ENCODE data around the gene FBXO38. TPM values are rescaled to one million over a fixed set of nuclear protein-coding genes. Genes with fewer than 3 reads are reported as not detected.

The FBXO38 gene
- total RNA-seq, 1 donor from 2014 or later, result 51.5 TPM

DNA sequence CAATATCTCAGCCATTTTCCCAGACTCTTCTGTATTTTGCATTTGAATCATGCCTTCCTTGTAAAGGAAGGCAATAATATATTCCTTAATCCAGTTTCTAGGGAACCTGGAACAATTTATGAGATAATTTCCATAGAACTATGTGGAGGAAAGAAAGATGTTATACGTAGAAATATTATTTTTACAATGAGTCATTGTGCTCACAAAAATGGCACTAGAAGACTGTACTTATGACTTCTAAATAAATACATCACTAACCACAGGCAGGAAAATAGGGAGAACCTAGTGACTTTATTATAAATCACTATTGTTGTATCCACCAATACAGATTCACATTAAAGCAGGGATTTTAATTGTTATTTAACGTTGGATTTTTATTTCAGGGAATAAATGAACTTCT is 87.6 kb downstream of the FBXO38 start:
- Mint-ChIP-seq H3K9me3 (no peaks in the 10 kb centered on the region), H3K4me1 (ENCODE audit: unreplicated experiment) (no peaks in the 10 kb centered on the region), H3K36me3 (no peaks in the 10 kb centered on the region), H3K27me3 (peaks cover under 1% of the 10 kb centered on the region), H3K4me3 (no peak overlapping the region), H3K27ac (no peak overlapping the region)
- DNase-seq (ENCODE audit: extremely low spot score, unreplicated experiment), result no peak
- TF ChIP-seq, protein P1, sequence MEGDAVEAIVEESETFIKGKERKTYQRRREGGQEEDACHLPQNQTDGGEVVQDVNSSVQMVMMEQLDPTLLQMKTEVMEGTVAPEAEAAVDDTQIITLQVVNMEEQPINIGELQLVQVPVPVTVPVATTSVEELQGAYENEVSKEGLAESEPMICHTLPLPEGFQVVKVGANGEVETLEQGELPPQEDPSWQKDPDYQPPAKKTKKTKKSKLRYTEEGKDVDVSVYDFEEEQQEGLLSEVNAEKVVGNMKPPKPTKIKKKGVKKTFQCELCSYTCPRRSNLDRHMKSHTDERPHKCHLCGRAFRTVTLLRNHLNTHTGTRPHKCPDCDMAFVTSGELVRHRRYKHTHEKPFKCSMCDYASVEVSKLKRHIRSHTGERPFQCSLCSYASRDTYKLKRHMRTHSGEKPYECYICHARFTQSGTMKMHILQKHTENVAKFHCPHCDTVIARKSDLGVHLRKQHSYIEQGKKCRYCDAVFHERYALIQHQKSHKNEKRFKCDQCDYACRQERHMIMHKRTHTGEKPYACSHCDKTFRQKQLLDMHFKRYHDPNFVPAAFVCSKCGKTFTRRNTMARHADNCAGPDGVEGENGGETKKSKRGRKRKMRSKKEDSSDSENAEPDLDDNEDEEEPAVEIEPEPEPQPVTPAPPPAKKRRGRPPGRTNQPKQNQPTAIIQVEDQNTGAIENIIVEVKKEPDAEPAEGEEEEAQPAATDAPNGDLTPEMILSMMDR (conservative IDR thresholded peaks at IDR 0.05), result no peak

DNA sequence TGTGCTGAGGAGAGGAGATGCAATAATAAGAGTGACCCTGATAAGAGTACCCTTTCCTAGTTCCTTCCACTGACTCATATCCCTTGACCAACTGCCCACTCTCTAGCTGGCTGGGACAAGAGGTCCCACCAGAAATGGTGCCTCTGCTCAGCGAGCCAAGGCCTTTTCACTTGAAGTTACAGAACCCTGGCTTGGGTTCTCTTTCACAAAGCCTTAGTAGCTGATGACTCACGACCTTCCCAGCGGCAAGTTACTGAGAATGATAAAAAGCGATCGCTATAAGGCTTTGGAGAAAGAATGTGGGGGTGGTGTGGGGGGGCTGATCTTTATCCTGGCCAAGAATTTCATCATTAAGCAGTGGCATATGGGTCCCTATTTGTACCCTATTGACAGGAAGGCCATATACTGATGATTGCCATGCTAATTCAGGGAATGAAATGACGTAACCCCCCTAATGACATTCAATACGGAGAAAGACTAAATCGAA is 90.3 kb downstream of the FBXO38 start:
- H3K4me1 Mint-ChIP-seq (ENCODE audit: unreplicated experiment), result no peaks in the 10 kb centered on the region
- H3K27ac Mint-ChIP-seq, result no peak overlapping the region
- TF ChIP-seq, protein P1 (conservative IDR thresholded peaks at IDR 0.05), result no peak
- DNase-seq (ENCODE audit: extremely low spot score, unreplicated experiment), result no peak
- H3K9me3 Mint-ChIP-seq, result no peaks in the 10 kb centered on the region
- H3K36me3 Mint-ChIP-seq, result no peaks in the 10 kb centered on the region
- no peak overlapping the region for H3K4me3 Mint-ChIP-seq
- H3K27me3 Mint-ChIP-seq, result peaks cover 13% of the 10 kb centered on the region

DNA sequence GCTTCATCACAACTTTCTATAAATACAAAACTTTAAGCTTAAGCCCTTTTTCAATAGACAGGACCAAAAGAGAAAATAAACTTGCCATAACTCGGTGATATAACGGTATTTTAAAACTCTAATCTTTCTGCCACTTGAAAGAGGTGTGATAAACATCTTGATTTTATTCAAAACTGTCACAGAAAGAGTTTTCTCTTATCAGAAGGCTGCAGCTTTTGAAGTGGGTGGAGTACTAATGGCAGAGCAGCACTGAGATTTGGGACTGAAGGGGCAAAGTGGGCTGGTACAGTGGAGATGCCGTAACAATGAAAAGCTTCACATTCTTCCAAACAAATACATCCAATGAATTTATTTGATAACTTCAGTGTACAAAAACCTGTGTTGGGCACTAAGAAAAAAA is 92.5 kb downstream of the FBXO38 start:
- Mint-ChIP-seq H3K4me1 (ENCODE audit: unreplicated experiment) (no peaks in the 10 kb centered on the region), H3K4me3 (no peak overlapping the region), H3K36me3 (no peaks in the 10 kb centered on the region), H3K27me3 (peaks cover 13% of the 10 kb centered on the region), H3K27ac (no peak overlapping the region), H3K9me3 (no peaks in the 10 kb centered on the region)
- TF ChIP-seq, protein P1 (conservative IDR thresholded peaks at IDR 0.05), result no peak
- no peak for DNase-seq (ENCODE audit: extremely low spot score, unreplicated experiment)

DNA sequence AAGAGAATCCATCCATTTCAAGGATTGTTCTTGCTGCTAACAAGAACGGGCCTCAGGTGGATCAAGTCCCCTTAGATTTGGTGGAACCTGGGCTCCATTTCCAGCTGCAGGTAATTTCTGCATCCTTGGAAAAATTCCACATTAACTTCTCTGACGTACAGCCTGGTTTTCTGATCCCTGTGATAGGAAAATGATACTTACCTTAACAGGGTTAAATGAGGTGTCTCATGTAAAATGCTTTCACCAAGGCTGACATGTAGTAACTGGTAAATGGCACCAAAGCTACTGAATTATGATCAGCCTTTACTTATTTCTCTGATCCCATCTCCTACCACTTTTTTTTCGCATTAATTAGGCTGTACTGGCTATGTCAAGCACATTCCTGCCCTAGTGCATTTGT is 93.7 kb downstream of the FBXO38 start:
- no peaks in the 10 kb centered on the region for H3K4me1 Mint-ChIP-seq (ENCODE audit: unreplicated experiment)
- no peak overlapping the region for H3K4me3 Mint-ChIP-seq
- H3K9me3 Mint-ChIP-seq, result peaks cover 2% of the 10 kb centered on the region
- TF ChIP-seq, protein P1 (conservative IDR thresholded peaks at IDR 0.05), result no peak
- no peak for DNase-seq (ENCODE audit: extremely low spot score, unreplicated experiment)
- H3K27me3 Mint-ChIP-seq, result peaks cover 13% of the 10 kb centered on the region
- H3K27ac Mint-ChIP-seq, result no peak overlapping the region
- no peaks in the 10 kb centered on the region for H3K36me3 Mint-ChIP-seq

DNA sequence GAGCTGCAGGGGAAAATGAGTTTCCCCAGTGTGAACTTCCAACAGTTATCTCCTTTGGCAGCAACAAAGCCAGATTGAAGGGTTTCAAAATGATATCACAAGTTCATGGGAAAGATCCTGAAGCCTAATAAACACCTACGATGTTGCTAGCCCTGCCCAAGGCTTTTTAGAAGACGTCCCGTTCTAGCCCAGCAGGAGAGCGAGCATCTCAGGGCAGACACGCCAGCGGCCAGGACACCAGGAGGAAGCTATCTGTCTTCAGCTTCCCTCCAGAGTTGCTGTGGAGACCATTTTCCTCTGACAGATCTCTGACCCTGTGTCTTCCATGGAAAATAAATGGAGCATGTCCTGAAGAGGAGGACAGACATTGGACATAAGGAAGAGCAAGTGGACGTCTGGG is 98.4 kb downstream of the FBXO38 start:
- Mint-ChIP-seq H3K27ac (no peak overlapping the region), H3K27me3 (peaks cover 39% of the 10 kb centered on the region), H3K9me3 (peaks cover 7% of the 10 kb centered on the region), H3K4me3 (no peak overlapping the region), H3K4me1 (ENCODE audit: unreplicated experiment) (no peaks in the 10 kb centered on the region), H3K36me3 (no peaks in the 10 kb centered on the region)
- TF ChIP-seq, protein P1 (conservative IDR thresholded peaks at IDR 0.05), result no peak
- DNase-seq (ENCODE audit: extremely low spot score, unreplicated experiment), result no peak

Measured in type B pancreatic cell (in vitro differentiated cells).